HS-27A (cell line): Measurements from ENCODE around the gene MPP3.

ENCODE experiments used
- DNase-seq: peaks from one replicate; pipeline ENCODE4 v3.0.0-alpha.2; 2012; ENCODE audit warnings: low read depth, missing footprints

The MPP3 gene

GRCh38 chr17:43832168-43832975 lies 574 bp downstream of the MPP3 start:
- peak; percentile 9 for DNase-seq

DNA sequence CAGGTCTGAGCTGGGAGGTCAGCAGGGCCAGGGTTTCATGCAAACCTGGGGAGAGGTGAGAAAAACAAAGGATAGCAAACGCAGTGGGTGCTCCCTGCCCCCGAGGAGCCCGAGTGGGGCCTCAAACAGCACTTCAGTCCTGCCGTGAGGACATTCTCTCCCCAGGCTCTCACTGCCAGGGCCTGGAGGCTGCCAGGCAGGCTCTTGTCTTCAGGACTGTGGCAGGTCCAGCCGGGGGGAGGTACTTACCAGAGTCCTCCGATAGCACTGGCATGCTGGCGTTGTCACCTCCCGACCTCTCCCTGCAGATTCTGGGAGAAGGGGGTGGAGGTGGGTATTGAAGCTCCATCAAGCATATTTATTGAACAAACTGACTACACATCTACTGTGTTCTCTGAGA lies 1.3 kb downstream of the MPP3 start:
- no peak for DNase-seq

- no peak for DNase-seq
Observed at GRCh38 chr17:43830510-43831140, 2.3 kb downstream of the MPP3 start.

DNA sequence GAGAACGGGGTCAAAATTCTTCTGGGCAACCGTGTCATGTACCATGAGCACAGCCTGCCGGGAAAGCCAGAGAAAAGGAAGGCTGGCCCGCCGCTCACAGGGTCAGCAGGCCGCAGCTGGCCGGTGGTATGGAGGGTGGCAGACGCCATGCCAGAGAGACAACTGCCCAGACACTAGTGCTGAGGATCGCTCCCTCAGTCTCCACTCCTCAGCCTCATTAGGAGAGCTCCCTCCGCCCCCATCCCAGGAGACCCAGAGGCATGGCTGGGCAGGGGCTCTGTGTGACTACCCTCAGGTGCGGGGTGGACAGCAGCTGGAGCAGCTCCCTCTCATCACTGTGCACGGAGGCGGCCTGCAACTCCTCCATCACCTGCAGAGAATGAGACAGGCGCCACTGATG lies 3.2 kb downstream of the MPP3 start:
- DNase-seq = no peak

GRCh38 chr17:43827596-43827995 lies 5.3 kb downstream of the MPP3 start:
- no peak for DNase-seq

DNA sequence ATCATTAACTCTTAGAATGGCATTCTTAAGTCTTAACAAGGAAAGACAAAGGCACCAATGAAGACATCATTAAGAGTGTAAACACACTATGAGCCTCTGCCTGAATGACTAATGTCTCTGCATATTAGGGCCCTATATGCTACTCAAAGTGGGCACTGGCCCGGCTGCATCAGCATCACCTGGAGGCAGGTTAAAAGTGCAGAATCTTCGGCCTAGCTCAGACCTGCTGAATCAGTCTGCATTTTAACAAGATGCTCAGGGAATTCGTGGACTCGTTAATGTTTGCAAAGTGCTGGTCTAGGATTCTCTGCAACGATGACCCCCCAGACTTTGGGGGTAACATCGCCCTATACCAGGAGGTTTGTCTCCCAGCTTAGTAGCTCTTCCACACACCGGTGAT lies 6.7 kb downstream of the MPP3 start:
- DNase-seq = no peak

- DNase-seq = no peak
Observed at GRCh38 chr17:43825567-43825966, 7.4 kb downstream of the MPP3 start.

DNA sequence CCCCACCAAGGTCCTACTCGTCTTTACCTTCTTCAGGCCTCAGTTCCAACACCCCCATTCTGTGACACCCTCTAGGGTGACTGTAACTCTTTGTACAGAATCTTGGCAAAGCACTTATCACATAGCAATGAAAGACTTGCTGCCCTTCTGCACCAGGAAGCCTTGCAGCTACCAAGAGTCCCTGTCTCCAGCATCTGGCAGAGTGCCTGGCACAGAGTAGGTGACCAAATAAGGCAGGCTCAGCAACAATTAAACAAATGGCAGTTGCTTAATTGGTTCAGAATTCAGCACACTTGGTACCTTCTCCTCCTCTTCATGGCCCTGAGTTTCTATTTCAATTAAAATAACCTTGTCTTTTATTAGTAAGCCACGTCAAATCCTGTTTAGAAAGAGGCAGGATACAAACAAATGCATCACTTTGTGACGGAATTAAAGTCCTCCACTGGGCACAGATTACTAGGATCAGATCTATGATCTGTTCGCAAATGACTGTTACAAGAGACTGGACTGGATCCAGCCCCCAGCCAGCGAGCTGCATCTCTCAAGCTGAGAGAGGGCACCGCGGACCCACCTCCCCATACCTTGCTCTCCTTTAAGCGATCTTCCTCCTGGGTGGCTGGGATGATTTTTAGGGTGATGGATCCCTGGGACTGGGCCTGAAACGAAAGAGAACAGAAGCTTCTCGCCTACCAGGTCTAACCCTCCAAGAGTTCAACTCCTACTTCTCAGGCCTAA lies 9.4 kb downstream of the MPP3 start:
- no peak for DNase-seq

GRCh38 chr17:43822570-43823190 lies 10.3 kb downstream of the MPP3 start:
- no peak for DNase-seq

DNA sequence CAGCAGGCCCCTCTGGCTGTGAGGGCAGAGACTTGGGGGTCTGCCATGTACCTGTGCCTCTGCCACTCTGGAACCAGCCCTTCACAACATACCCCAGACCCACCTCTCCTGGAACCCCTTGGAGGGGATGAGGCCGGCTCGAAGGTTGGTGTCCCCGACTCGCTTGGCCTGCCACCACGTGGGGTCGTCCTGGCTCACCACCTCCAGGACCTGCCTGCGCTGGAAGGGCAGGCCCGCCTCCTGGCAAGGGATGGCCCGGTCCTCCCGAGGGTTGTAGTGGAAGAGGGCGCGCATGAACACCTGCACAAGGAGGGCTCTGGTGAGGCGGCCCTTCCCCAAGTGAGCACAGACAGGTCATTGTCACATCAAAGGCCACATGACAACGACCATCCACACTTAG lies 12.2 kb downstream of the MPP3 start:
- no peak for DNase-seq

DNA sequence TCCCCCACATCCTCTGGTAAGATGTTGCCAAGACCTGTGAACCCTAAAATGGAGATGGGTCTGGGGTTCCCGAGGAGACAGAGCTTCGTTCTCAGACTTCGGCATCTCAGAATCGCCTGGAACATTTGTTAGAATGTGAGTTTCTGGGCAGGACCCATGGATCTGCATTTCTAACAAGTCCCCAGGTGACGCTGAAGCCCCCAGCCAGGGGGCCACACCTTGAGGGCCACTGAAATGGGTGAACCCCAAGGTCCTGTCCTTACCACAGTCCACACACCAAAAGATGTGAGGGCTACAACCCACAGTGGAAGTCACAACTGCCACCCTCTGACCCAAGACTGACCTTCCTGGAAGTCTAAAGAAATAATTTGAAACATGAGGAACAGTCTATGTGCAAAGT lies 14.0 kb downstream of the MPP3 start:
- no peak for DNase-seq

GRCh38 chr17:43817826-43818225 lies 15.1 kb downstream of the MPP3 start:
- no peak for DNase-seq

DNA sequence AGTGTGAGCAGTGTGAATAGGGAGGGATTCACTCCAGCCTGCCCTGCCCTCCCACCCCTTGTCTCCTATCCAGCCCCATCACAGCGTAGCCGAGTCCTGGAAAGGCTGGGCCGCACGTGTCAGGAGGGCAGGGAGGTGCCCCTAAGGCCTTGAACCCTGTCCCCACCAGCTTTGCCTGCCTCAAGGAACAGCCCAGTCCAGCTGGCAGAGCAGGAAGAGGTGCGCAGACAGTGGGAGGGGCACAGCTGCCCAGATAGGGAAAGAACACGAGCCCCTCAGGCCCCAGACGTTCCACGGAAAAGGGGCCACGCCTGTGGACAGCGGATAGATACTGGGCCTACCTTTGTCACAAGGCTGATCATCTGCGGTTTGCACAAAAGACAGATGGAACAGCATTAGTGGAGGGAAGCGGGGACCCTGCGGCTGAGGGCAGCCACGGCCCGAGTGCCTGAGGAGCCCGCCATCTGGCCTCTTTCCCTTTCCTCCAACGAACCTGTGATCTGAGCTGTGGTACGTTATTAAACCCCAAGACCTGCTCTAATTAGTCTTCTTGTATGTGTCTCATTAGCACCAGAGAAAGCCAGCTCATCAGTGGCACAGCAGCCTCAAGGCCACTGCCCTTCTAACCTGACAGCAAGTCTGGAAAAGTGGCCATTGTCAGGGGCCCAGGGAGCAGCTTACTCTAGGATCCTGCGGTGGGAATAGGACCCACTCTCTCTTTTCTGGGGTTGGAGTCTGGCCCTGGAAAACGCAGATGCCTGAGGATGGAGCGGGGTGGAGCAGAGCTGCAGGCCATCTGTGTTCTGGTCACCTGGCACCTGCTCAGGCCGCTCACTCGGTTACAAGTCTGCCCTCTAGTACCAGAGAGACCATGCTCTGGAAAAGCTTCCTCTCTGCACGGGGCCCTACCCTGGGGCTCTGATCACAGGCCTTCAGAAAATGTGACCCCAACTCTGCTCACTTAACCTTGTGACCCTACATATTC lies 16.3 kb downstream of the MPP3 start:
- DNase-seq = no peak

DNA sequence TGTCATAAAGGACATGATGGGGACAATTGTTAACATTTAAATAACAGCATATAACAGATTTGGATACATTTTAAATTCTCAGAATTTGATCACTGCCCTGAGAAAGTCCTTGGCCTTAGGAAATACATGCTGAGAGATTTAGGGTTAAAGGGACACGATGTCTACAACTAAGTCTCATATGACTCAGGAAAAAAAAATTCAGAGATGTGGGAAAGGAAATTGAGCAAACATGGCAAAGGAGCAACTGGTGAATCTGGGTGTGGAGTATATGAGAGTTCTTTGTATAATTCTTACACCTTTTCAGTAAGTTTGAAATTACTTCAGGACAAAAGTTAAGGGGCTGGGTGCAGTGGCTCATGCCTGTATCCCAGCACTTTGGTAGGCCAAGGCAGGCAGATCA lies 18.2 kb downstream of the MPP3 start:
- DNase-seq = no peak

DNA sequence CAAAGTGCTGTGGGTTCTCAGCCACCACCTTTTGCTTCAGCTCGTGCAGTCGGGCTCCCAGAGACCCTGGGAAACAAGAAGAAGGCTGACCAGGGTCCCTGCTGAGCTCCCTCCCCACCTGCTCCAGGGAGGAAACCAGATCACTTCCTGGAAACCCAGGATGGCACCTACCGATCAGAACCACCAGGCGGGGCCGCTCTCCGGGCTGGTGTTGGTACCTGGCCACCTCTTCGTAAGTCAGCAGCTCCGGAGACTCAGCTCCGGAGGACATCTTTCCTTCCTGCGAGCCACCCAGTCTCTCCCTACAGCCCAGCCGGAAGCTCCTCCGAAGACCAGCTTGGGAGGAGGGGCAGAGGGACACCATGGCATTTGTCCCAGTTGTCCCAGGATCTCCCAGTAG lies 18.9 kb downstream of the MPP3 start:
- no peak for DNase-seq

DNA sequence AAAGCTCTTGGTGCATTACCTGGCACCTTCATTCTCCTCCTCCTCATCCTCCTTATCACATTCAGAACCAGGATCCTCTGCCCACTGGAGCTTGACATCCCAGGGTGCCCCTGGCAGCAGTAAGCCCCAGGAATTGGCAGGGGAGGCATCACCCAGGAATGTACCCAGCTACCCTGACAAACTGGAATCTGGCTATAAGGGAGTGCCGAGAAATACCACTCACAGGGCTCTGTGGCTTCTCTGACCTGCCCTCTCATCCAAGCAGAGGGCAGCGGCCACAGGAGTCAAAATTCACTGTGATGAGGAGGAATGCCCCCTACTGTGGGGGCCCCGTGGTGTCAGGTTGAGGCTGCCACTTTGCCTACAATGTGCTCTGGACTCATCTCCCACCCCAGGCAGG lies 19.6 kb downstream of the MPP3 start:
- DNase-seq = no peak

DNA sequence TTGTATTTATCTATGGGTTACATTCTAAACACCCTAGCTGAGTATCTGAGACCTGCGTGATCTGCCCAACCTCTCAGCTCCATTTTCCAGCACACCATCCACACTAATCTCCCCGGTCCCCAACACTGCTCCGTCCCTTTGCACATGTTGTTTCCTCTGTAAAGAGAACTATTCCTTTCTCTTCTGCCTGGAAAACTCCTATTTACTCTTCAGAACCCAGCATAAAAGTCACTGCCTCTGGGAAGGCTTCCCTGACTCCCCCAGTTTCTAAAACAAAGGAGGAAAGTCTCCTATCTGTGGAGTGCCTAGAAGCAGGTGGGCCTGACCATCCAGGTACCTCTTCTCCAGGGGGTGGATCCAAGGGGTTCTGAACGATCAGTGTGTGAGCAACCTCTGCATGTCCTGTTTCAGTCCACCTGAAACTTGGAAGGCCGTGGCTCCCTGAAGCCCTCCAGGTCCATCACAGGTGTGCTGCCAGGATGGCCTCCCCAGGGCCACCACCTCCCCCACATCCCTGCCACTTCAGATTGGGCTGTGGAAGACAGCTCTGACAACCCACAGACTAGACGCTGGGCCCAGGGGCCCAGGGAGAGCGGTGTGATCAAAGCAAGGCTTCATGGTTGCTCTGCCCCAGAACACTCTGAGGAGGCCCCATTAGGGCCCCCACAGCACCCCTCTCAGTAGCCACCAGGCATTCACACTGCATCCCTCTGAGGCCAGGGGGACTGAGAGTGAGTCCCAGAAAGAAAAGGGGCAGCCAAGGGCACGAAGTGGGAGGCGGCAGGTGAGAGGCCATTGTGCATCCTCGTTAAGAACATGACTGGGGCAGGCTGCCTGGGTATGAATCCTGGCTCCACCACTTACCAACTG lies 20.3 kb downstream of the MPP3 start:
- no peak for DNase-seq

DNA sequence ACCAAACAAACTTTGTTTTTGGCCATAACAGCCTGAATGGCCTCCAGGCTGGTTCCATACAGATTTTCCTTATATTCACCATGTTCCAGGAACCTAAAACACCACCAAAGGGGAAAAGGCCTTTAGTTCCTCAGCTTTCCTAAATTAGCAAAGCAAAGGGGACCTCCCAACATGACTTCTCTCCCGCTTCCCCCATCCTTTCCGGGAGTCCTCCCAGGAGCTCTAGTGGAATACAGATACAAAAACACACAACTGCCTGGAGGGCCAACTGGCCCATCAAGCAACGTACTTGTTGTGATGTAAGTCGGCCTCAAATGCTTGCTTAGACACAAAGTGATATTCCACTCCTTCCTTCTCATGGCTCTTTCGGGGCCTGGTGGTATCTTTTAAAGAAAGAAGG lies 22.1 kb downstream of the MPP3 start:
- no peak for DNase-seq

GRCh38 chr17:43810226-43810715 lies 22.7 kb downstream of the MPP3 start:
- DNase-seq = no peak

GRCh38 chr17:43809121-43809520 lies 23.8 kb downstream of the MPP3 start:
- DNase-seq = no peak
